OCI-LY7 (cell line): ENCODE measurements around the gene GIMAP6. TPM values are rescaled to one million over a fixed set of nuclear protein-coding genes. Genes with fewer than 3 reads are reported as not detected.
"Not testable (repeated sequence)": the region's sequence is repeated elsewhere in the genome, so short reads cannot be mapped to it uniquely, and the experiment has no call there.

Experiments used
- BruUV-seq: library from RNA; stranded (reverse); fragments of 400-500 nt; replicated peaks from 2 replicates; lab custom pipeline; 2021; lab: Mats Ljungman, UMichigan
- CTCF ChIA-PET: fragments of 300-600 bp; sonication (Branson Sonifier 250); formaldehyde crosslinking; loops from one replicate; lab custom pipeline; 2022; ENCODE audit warnings: antibody characterized with exemption; ENCODE audit not compliant: unreplicated experiment; lab: Charles Lee
- POLR2A ChIA-PET: fragments of 300-600 bp; sonication (Branson Sonifier 250); formaldehyde crosslinking; loops from one replicate; lab custom pipeline; 2022; ENCODE audit warnings: antibody characterized with exemption; lab: Charles Lee
- DNase-seq: peaks from one replicate; pipeline ENCODE4 v3.0.0-alpha.2; 2015; ENCODE audit warnings: low spot score
- H2AFZ ChIP-seq: fragments of 200-600 bp; sonication (generic), shearing (Covaris generic); 2 replicates; pipeline ENCODE4 v1.6.1; 2014; ENCODE audit warnings: mild to moderate bottlenecking, antibody characterized with exemption, low read length, moderate library complexity
- H3K27ac ChIP-seq: fragments of 200-600 bp; sonication (generic); 2 replicates; pipeline ENCODE4 v1.5.1; 2014; ENCODE audit warnings: mixed run types, low read depth, mild to moderate bottlenecking, moderate library complexity, low read length, inconsistent platforms; ENCODE audit not compliant: poor library complexity, severe bottlenecking
- H3K36me3 ChIP-seq: fragments of 200-600 bp; sonication (generic); 2 replicates; pipeline ENCODE4 v1.6.1; 2014; ENCODE audit warnings: mild to moderate bottlenecking, antibody characterized with exemption, low read length, moderate library complexity, mixed read lengths; ENCODE audit not compliant: insufficient read depth
- H3K4me1 ChIP-seq: fragments of 200-600 bp; sonication (generic); 2 replicates; pipeline ENCODE4 v1.5.1; 2014; ENCODE audit warnings: mild to moderate bottlenecking, low read length; ENCODE audit not compliant: insufficient read depth, poor library complexity, severe bottlenecking
- H3K4me2 ChIP-seq: fragments of 200-600 bp; sonication (generic); 2 replicates; pipeline ENCODE4 v1.6.1; 2014; ENCODE audit warnings: mild to moderate bottlenecking, low read length
- H3K4me3 ChIP-seq: fragments of 200-600 bp; sonication (generic); 2 replicates; pipeline ENCODE4 v1.5.1; 2014; ENCODE audit warnings: mild to moderate bottlenecking, low read depth, low read length; ENCODE audit not compliant: poor library complexity, severe bottlenecking
- H3K79me2 ChIP-seq: fragments of 200-600 bp; sonication (generic); 2 replicates; pipeline ENCODE4 v1.6.1; 2016; ENCODE audit warnings: low read depth, mild to moderate bottlenecking, low read length, moderate library complexity, mixed read lengths; ENCODE audit not compliant: insufficient read depth
- H3K9me2 ChIP-seq: fragments of 200-600 bp; sonication (generic); 2 replicates; pipeline ENCODE4 v1.6.1; 2016; ENCODE audit warnings: mild to moderate bottlenecking, low read length, mixed read lengths; ENCODE audit not compliant: insufficient read depth
- H3K9me3 ChIP-seq: fragments of 200-600 bp; sonication (generic); 2 replicates; pipeline ENCODE4 v1.6.1; 2014; ENCODE audit warnings: mild to moderate bottlenecking, mixed run types, low read length, mixed read lengths
- H4K20me1 ChIP-seq: fragments of 200-600 bp; sonication (generic); 2 replicates; pipeline ENCODE4 v1.6.1; 2014; ENCODE audit warnings: mild to moderate bottlenecking, antibody characterized with exemption, low read length, moderate library complexity, mixed read lengths; ENCODE audit not compliant: insufficient read depth
- EZH2phosphoT487 ChIP-seq: fragments of 200-600 bp; sonication (generic); IDR thresholded peaks from 2 replicates; pipeline ENCODE4 v1.6.1; 2018; ENCODE audit warnings: low read depth, borderline replicate concordance, mild to moderate bottlenecking, mixed run types, antibody characterized with exemption, low read length, moderate library complexity, mixed read lengths
- intact Hi-C: fragments of 100-400 bp; cut with micrococcal nuclease; formaldehyde crosslinking; loops from one replicate; pipeline ENCODE4 v1.10.0; 2022; ENCODE audit not compliant: unreplicated experiment
- total RNA-seq, 2 experiments: library from RNA; depleted of rRNA in 1 of 2; stranded (reverse); fragments of >200 nt in 1 of 2; shearing (Covaris generic) in 1 of 2; gene quantifications; 2 replicates each; pipeline ENCODE4 v1.2.3, GENCODE V29; 2014 to 2022
- TF ChIP-seq, protein P1 (sequence below): fragments of 200-600 bp; sonication (generic); conservative IDR thresholded peaks from 2 replicates; pipeline ENCODE4 v1.5.1; 2014; ENCODE audit warnings: mild to moderate bottlenecking, antibody characterized with exemption, low read length, moderate library complexity, mixed read lengths

GIMAP6 gene
- total RNA-seq, 2 experiments from 2014 or later, result not detected

DNA sequence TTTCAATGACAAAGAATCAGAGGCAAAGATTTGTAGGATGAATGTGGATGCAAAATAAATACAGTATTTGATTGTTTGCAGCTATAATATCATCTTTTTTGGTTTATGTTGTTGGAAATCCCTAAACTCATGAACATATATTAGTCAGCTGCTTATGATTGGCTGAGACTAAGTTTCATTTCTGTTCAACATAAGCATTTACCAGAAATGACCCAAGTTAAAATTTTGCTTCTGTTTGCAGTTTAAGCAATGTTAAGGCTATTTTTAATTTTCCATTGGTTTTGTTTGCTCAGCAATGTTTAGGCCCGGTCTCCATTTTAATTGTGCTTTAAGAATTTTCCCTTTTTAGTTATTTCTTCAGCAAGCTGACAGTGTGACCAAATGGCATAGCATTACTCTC lies 22.0 kb downstream of the GIMAP6 start:
- intact Hi-C loops, result no loop called here
- Histone ChIP-seq H4K20me1 (no peaks in the 10 kb centered on the region), H3K4me1 (no peaks in the 10 kb centered on the region), H3K27ac (no peak overlapping the region), H3K36me3 (no peaks in the 10 kb centered on the region), H3K9me3 (no peaks in the 10 kb centered on the region), H2AFZ (no peak overlapping the region), H3K79me2 (no peaks in the 10 kb centered on the region), H3K9me2 (no peaks in the 10 kb centered on the region), H3K4me3 (no peak overlapping the region), H3K4me2 (no peak overlapping the region)
- TF ChIP-seq EZH2phosphoT487, result no peak
- TF ChIP-seq, protein P1, sequence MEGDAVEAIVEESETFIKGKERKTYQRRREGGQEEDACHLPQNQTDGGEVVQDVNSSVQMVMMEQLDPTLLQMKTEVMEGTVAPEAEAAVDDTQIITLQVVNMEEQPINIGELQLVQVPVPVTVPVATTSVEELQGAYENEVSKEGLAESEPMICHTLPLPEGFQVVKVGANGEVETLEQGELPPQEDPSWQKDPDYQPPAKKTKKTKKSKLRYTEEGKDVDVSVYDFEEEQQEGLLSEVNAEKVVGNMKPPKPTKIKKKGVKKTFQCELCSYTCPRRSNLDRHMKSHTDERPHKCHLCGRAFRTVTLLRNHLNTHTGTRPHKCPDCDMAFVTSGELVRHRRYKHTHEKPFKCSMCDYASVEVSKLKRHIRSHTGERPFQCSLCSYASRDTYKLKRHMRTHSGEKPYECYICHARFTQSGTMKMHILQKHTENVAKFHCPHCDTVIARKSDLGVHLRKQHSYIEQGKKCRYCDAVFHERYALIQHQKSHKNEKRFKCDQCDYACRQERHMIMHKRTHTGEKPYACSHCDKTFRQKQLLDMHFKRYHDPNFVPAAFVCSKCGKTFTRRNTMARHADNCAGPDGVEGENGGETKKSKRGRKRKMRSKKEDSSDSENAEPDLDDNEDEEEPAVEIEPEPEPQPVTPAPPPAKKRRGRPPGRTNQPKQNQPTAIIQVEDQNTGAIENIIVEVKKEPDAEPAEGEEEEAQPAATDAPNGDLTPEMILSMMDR, result no peak
- BruUV-seq, result no TSS peak
- ChIA-PET POLR2A (no interaction called here), CTCF (no interaction called here)
- no peak for DNase-seq

DNA sequence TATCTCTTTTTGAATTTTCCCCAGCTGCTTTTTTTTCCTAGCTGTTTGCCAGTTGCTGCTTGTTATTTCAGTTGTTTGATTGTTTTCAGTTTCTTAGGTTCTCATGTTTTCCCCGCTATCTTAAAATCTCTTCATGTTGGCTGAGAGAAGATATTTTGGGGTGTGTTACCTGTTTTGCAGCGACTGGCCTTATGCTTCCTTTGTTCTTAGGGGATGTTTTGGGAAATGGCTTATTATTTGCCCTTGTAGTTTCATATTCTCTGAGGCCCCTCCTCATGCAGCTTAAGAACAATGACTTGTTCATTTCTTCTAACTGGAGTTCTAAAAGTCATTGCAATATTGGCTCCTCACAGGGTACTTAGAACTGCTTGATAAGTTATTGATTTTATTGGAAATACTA lies 28.6 kb downstream of the GIMAP6 start:
- H3K4me3 ChIP-seq, intact Hi-C loops, H2AFZ ChIP-seq, BruUV-seq, H3K36me3 ChIP-seq, DNase-seq, H3K9me3 ChIP-seq, POLR2A ChIA-PET, H3K4me2 ChIP-seq, H3K27ac ChIP-seq, H4K20me1 ChIP-seq, CTCF ChIA-PET, H3K79me2 ChIP-seq, H3K4me1 ChIP-seq, H3K9me2 ChIP-seq: not testable (repeated sequence)

DNA sequence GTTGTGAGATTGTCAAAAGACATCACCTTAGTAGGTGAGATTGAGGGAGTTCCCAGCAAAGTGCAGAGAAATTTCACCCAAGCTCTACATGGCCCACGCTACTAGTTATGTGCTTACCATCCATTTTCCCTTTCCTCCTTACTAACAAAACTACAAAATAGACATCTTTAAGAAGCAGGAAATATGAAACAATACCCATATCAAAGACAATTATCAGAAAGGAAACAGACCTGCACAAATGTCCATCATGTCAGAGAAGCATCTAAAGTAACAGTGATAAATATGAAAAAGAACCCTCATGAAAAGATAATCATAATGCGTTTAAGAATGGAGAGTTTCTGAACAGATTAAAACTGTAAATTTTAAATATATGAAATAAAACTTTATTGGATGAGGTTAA lies 36.8 kb downstream of the GIMAP6 start:
- Histone ChIP-seq H3K4me1 (no peaks in the 10 kb centered on the region), H3K4me3 (no peak overlapping the region), H3K4me2 (no peak overlapping the region), H3K36me3 (no peaks in the 10 kb centered on the region), H2AFZ (no peak overlapping the region), H3K9me2 (no peaks in the 10 kb centered on the region), H3K27ac (no peak overlapping the region), H3K79me2 (no peaks in the 10 kb centered on the region), H3K9me3 (no peaks in the 10 kb centered on the region), H4K20me1 (no peaks in the 10 kb centered on the region)
- TF ChIP-seq EZH2phosphoT487, result no peak
- TF ChIP-seq, protein P1, result no peak
- no peak for DNase-seq
- ChIA-PET POLR2A (no interaction called here), CTCF (no interaction called here)
- no TSS peak for BruUV-seq
- intact Hi-C loops, result no loop called here
